H1 (cell line): ENCODE data around the gene SLCO4A1. TPM values are rescaled to one million over a fixed set of nuclear protein-coding genes. Genes with fewer than 3 reads are reported as not detected.

Experiments
- CTCF ChIA-PET: fragments of 300-600 bp; sonication (Branson Sonifier 250); formaldehyde crosslinking; loops from one replicate; lab custom pipeline; 2021; ENCODE audit not compliant: partially characterized antibody; lab: Charles Lee
- POLR2A ChIA-PET: fragments of 300-600 bp; sonication (Branson Sonifier 250); formaldehyde crosslinking; loops from one replicate; lab custom pipeline; 2021; ENCODE audit warnings: inconsistent platforms; ENCODE audit not compliant: partially characterized antibody; lab: Charles Lee
- DNase-seq, 2 experiments: peaks; one replicate each; pipeline versions ENCODE4 v3.0.0 to v3.0.0-alpha.2; 2010 to 2022; ENCODE audit warnings: low spot score in 2 of 2, low read depth in 1 of 2, mixed read lengths in 1 of 2
- FAIRE-seq: peaks from 2 replicates; lab custom pipeline; 2011; peaks lifted over from hg19 to GRCh38; lab: Jason Lieb, UNC
- H2AFZ ChIP-seq: 2 replicates; pipeline ENCODE4 v1.8.1; 2012; ENCODE audit warnings: low read length, inconsistent platforms
- H2AK5ac ChIP-seq: 2 replicates; pipeline ENCODE4 v1.6.1; 2013; ENCODE audit warnings: low read depth, low read length
- H2BK120ac ChIP-seq: replicated peaks from 2 replicates; pipeline ENCODE3; 2013; ENCODE audit warnings: low read depth, low read length, inconsistent platforms
- H2BK12ac ChIP-seq: 2 replicates; pipeline ENCODE4 v1.6.1; 2013; ENCODE audit warnings: low read depth, low read length
- H2BK15ac ChIP-seq: 2 replicates; pipeline ENCODE4 v1.6.1; 2013; ENCODE audit warnings: low read length
- H2BK20ac ChIP-seq: 2 replicates; pipeline ENCODE4 v1.6.1; 2013; ENCODE audit warnings: low read length
- H2BK5ac ChIP-seq: 2 replicates; pipeline ENCODE4 v1.6.1; 2013; ENCODE audit warnings: low read depth, low read length
- H3K14ac ChIP-seq: 2 replicates; pipeline ENCODE4 v1.6.1; 2013; ENCODE audit warnings: inconsistent platforms; ENCODE audit not compliant: insufficient read length
- H3K18ac ChIP-seq: 2 replicates; pipeline ENCODE4 v1.6.1; 2013; ENCODE audit warnings: low read length; ENCODE audit errors: extremely low read depth
- H3K23ac ChIP-seq: 2 replicates; pipeline ENCODE4 v1.6.1; 2013; ENCODE audit warnings: inconsistent platforms; ENCODE audit not compliant: insufficient read length
- H3K23me2 ChIP-seq: 2 replicates; pipeline ENCODE4 v1.6.1; 2013; ENCODE audit warnings: low read depth, low read length
- H3K27ac ChIP-seq: 2 replicates; pipeline ENCODE4 v1.6.1; 2011; ENCODE audit warnings: low read depth, low read length, inconsistent platforms
- H3K27me3 ChIP-seq, 4 experiments: replicated peaks in 1 of 4; 1 replicate in 1 of 4; 2 replicates in 3 of 4; pipeline versions ENCODE4 v1.6.1 to v1.8.1; 2011 to 2013; ENCODE audit warnings: low read length in 3 of 4, mild to moderate bottlenecking in 3 of 4, inconsistent platforms in 2 of 4, mixed read lengths in 2 of 4, moderate library complexity in 1 of 4; ENCODE audit not compliant: control insufficient read depth in 3 of 4, insufficient read depth in 3 of 4; ENCODE audit errors: extremely low read depth in 1 of 4
- H3K36me3 ChIP-seq, 4 experiments: 2 replicates each; pipeline versions ENCODE4 v1.6.1 to v1.8.1; 2011 to 2013; ENCODE audit warnings: mild to moderate bottlenecking in 4 of 4, low read length in 3 of 4, moderate library complexity in 2 of 4, control low read depth in 1 of 4, inconsistent platforms in 1 of 4; ENCODE audit not compliant: insufficient read depth in 4 of 4, control insufficient read depth in 2 of 4
- H3K4ac ChIP-seq: replicated peaks from 2 replicates; pipeline ENCODE3; 2013; ENCODE audit warnings: low read length, low read depth, mixed read lengths, inconsistent platforms; ENCODE audit not compliant: insufficient read length
- H3K4me1 ChIP-seq, 4 experiments: replicated peaks in 1 of 4; 1 replicate in 1 of 4; 2 replicates in 3 of 4; pipeline versions ENCODE4 v1.6.1 to v1.8.1; 2011 to 2013; ENCODE audit warnings: low read length in 3 of 4, inconsistent platforms in 2 of 4, mixed read lengths in 1 of 4; ENCODE audit not compliant: insufficient read depth in 4 of 4, control insufficient read depth in 3 of 4
- H3K4me2 ChIP-seq, 2 experiments: 2 replicates each; pipeline versions ENCODE4 v1.6.1 to v1.8.1; 2011 to 2013; ENCODE audit warnings: low read depth in 2 of 2, low read length in 2 of 2, control low read depth in 1 of 2, inconsistent platforms in 1 of 2, mild to moderate bottlenecking in 1 of 2; ENCODE audit not compliant: insufficient read depth in 1 of 2
- H3K4me3 ChIP-seq, 4 experiments: fragments of 200-600, 300-600 bp in 1 of 4; sonication (generic), shearing (Covaris generic), sonication (Bioruptor Twin) in 1 of 4; 2 replicates each; pipeline versions ENCODE4 v1.5.1 to v1.8.1; 2011 to 2016; ENCODE audit warnings: low read length in 4 of 4, low read depth in 3 of 4, control low read depth in 2 of 4, inconsistent platforms in 2 of 4, mild to moderate bottlenecking in 2 of 4, mixed read lengths in 1 of 4, moderate library complexity in 1 of 4; ENCODE audit not compliant: insufficient read depth in 2 of 4; ENCODE audit errors: extremely low read depth in 1 of 4
- H3K56ac ChIP-seq: replicated peaks from 2 replicates; pipeline ENCODE3; 2013; ENCODE audit warnings: low read depth, mild to moderate bottlenecking, mixed read lengths, low read length, inconsistent platforms; ENCODE audit not compliant: insufficient read length
- H3K79me1 ChIP-seq: 2 replicates; pipeline ENCODE4 v1.6.1; 2013; ENCODE audit warnings: low read depth, low read length, control low read depth
- H3K79me2 ChIP-seq, 2 experiments: 2 replicates each; pipeline versions ENCODE4 v1.6.1 to v1.8.1; 2012 to 2013; ENCODE audit warnings: low read length in 2 of 2, mild to moderate bottlenecking in 2 of 2, inconsistent platforms in 1 of 2; ENCODE audit not compliant: insufficient read depth in 2 of 2, control insufficient read depth in 1 of 2
- H3K9ac ChIP-seq, 4 experiments: replicated peaks in 1 of 4; 1 replicate in 1 of 4; 2 replicates in 3 of 4; pipeline versions ENCODE4 v1.6.1 to v1.8.1; 2011 to 2013; ENCODE audit warnings: low read depth in 3 of 4, low read length in 3 of 4, control low read depth in 2 of 4, mild to moderate bottlenecking in 2 of 4, moderate library complexity in 2 of 4, inconsistent platforms in 1 of 4; ENCODE audit errors: extremely low read depth in 1 of 4
- H3K9me3 ChIP-seq, 2 experiments: 2 replicates each; pipeline versions ENCODE4 v1.6.1 to v1.8.1; 2012 to 2013; ENCODE audit warnings: mild to moderate bottlenecking in 2 of 2, moderate library complexity in 2 of 2, control low read depth in 1 of 2, inconsistent platforms in 1 of 2, low read depth in 1 of 2, low read length in 1 of 2, mixed read lengths in 1 of 2; ENCODE audit not compliant: insufficient read depth in 2 of 2
- H4K20me1 ChIP-seq, 2 experiments: replicated peaks in 1 of 2; 2 replicates each; pipeline versions ENCODE3 to v1.8.1; 2011 to 2013; ENCODE audit warnings: inconsistent platforms in 2 of 2, low read length in 2 of 2, mild to moderate bottlenecking in 1 of 2; ENCODE audit not compliant: insufficient read depth in 2 of 2, control insufficient read depth in 1 of 2
- H4K5ac ChIP-seq: 2 replicates; pipeline ENCODE4 v1.6.1; 2013; ENCODE audit warnings: low read length, low read depth, mixed read lengths, inconsistent platforms; ENCODE audit not compliant: insufficient read length
- H4K8ac ChIP-seq: 2 replicates; pipeline ENCODE4 v1.8.0; 2013; ENCODE audit warnings: mild to moderate bottlenecking, moderate library complexity, low read length, inconsistent platforms; ENCODE audit not compliant: insufficient read depth; ENCODE audit errors: extremely low read depth
- H4K91ac ChIP-seq: replicated peaks from 2 replicates; pipeline ENCODE3; 2013; ENCODE audit warnings: low read length, mixed read lengths, inconsistent platforms; ENCODE audit not compliant: insufficient read length
- ATF2 ChIP-seq: IDR thresholded peaks from 2 replicates; pipeline ENCODE4 v1.6.1; 2012; ENCODE audit warnings: low read length, inconsistent platforms
- CBX5 ChIP-seq: fragments of 300-800, 300-1000 bp; sonication (generic); IDR thresholded peaks from 2 replicates; pipeline ENCODE4 v1.7.1; 2016; ENCODE audit warnings: antibody characterized with exemption, low read length, low read depth
- EP300 ChIP-seq, 2 experiments: IDR thresholded peaks; 1 replicate in 1 of 2; 2 replicates in 1 of 2; pipeline ENCODE4 v1.6.1; 2011 to 2012; ENCODE audit warnings: low read depth in 2 of 2, low read length in 2 of 2, mild to moderate bottlenecking in 2 of 2, borderline replicate concordance in 1 of 2, inconsistent platforms in 1 of 2, moderate library complexity in 1 of 2
- FOSL1 ChIP-seq: IDR thresholded peaks from 2 replicates; pipeline ENCODE4 v1.6.1; 2011; ENCODE audit warnings: mild to moderate bottlenecking, low read depth, low read length, moderate library complexity; ENCODE audit not compliant: insufficient read depth
- MAFK ChIP-seq: IDR thresholded peaks from 2 replicates; pipeline ENCODE4 v1.6.1; 2012; ENCODE audit warnings: low read depth, mild to moderate bottlenecking, improper control_type of control experiment, low read length
- RFX5 ChIP-seq: IDR thresholded peaks from 2 replicates; pipeline ENCODE4 v1.6.1; 2011; ENCODE audit warnings: low read depth, low read length, improper control_type of control experiment, borderline replicate concordance
- RNF2 ChIP-seq: fragments of 200-900, 300-1000 bp; sonication (generic); IDR thresholded peaks from 2 replicates; pipeline ENCODE4 v1.7.1; 2016; ENCODE audit warnings: borderline replicate concordance, low read depth, mild to moderate bottlenecking, antibody characterized with exemption, low read length; ENCODE audit not compliant: poor library complexity, severe bottlenecking; ENCODE audit errors: missing control alignments
- SIN3A ChIP-seq, 2 experiments: IDR thresholded peaks in 1 of 2; conservative IDR thresholded peaks in 1 of 2; 2 replicates each; pipeline ENCODE4 v1.6.1; 2011 to 2012; ENCODE audit warnings: low read length in 2 of 2, improper control_type of control experiment in 1 of 2, low read depth in 1 of 2, mild to moderate bottlenecking in 1 of 2
- SIX5 ChIP-seq: IDR thresholded peaks from 2 replicates; pipeline ENCODE4 v1.6.1; 2011; ENCODE audit warnings: mild to moderate bottlenecking, low read depth, low read length
- SP2 ChIP-seq: IDR thresholded peaks from 2 replicates; pipeline ENCODE4 v1.6.1; 2012; ENCODE audit warnings: mild to moderate bottlenecking, low read length, inconsistent platforms
- WGBS, 2 experiments: shearing (Covaris generic) in 1 of 2; methylation state at CpG; one replicate each; pipeline versions ENCODE4 v1.1.6 to v1.1.7; 2013 to 2015; ENCODE audit warnings: low lambda C conversion rate in 2 of 2, mixed read lengths in 2 of 2, inconsistent platforms in 1 of 2, low coverage in 1 of 2, missing lambda C conversion rate in 1 of 2; ENCODE audit not compliant: insufficient replicate concordance in 2 of 2, insufficient coverage in 1 of 2, insufficient read length in 1 of 2; ENCODE audit errors: extremely low coverage in 1 of 2, missing lambda C conversion rate in 1 of 2; 5-methylcytosine and 5-hydroxymethylcytosine counted together
- polyA plus RNA-seq, 7 experiments: library from polyadenylated mRNA; depleted of rRNA in 3 of 7; stranded (reverse) in 5 of 7; unstranded in 2 of 7; fragments of >200 nt in 5 of 7; fragments of 200-250 nt in 2 of 7; gene quantifications; 1 replicate in 5 of 7; 2 replicates in 1 of 7; 4 replicates in 1 of 7; pipeline versions ENCODE4 v1.2.1 to v1.2.3, GENCODE V29; 2011 to 2013; ENCODE audit warnings: missing spikeins in 2 of 7, mixed read lengths in 2 of 7
- total RNA-seq: library from RNA; stranded (reverse); fragmentation: NEBNext Ultra II Directional; extraction: Animal tissue kit (Norgen Biotek cat#: 25700); gene quantifications from 2 replicates; pipeline ENCODE4 v1.2.1, GENCODE V29; 2021

The SLCO4A1 gene
- total and polyA plus RNA-seq, 2 of the 8 experiments (the other 6 are each of a cell fraction or from before 2014, with no cell fraction given) = 10.5 to 18.5 TPM

- Histone ChIP-seq H3K9ac (no peak overlapping the region), H3K23ac (no peak overlapping the region), H4K20me1 (peaks cover 0 to 4% of the 10 kb centered on the region in 2 experiments), H3K79me1 (no peaks in the 10 kb centered on the region), H3K4me1 (no peaks in the 10 kb centered on the region; a peak in 1 of 7 replicates), H2BK20ac (no peak overlapping the region), H3K9me3 (no peaks in the 10 kb centered on the region), H4K8ac (no peak overlapping the region), H3K27ac (no peak overlapping the region), H4K91ac (no peak overlapping the region), H2AK5ac (no peak overlapping the region), H2BK15ac (no peak overlapping the region), H3K56ac (no peak overlapping the region), H2BK12ac (no peak overlapping the region), H2BK5ac (no peak overlapping the region), H3K18ac (no peak overlapping the region), H3K79me2 (no peaks in the 10 kb centered on the region), H3K14ac (no peak overlapping the region), H2BK120ac (no peak overlapping the region), H2AFZ (no peak overlapping the region), H3K23me2 (no peaks in the 10 kb centered on the region), H4K5ac (no peak overlapping the region), H3K27me3 (peaks cover 0 to 2% (median 0%) of the 10 kb centered on the region in 4 experiments; a peak in 1 of 7 replicates), H3K4me3 (no peak overlapping the region), H3K36me3 (no peaks in the 10 kb centered on the region), H3K4ac (no peak overlapping the region), H3K4me2 (no peak overlapping the region)
- no peak for FAIRE-seq
- DNase-seq = no peak
- ChIA-PET CTCF (interaction anchor here (0.8 to 4.1 kb wide), 3 partner anchors 8 to 291 kb away, joined by 3 to 22 read pairs (median 4); partner anchors contain the start of gene NTSR1), POLR2A (interaction anchor here (0.8 kb wide), 1 partner anchor 12 kb away, joined by 7 read pairs; no protein-coding TSS in a partner anchor)
- 85% methylated on average over 17 of the region's 18 CpGs; no CpG with 5 or more reads in 1 of the 2 experiments for WGBS, 2 experiments
- TF ChIP-seq ATF2 (no peak), CBX5 (no peak), RFX5 (no peak), SP2 (no peak), SIX5 (no peak), FOSL1 (no peak), MAFK (no peak), EP300 (IDR thresholded peaks at IDR 0.05; ENCODE audit: borderline replicate concordance in 1 of 2, low read depth in 2 of 2, low read length in 2 of 2) (no peak), RNF2 (no peak), SIN3A (conservative IDR thresholded peaks at IDR 0.05 in 1 of 2, IDR thresholded peaks at IDR 0.05 in 1 of 2; ENCODE audit: low read depth in 1 of 2, low read length in 2 of 2) (no peak)
Measured at GRCh38 chr20:62700261-62700930, 58.1 kb downstream of the SLCO4A1 start.
